GM19023 (cell line): ENCODE results near the gene TBC1D30.
"Not testable (repeated sequence)": the region's sequence is repeated elsewhere in the genome, so short reads cannot be mapped to it uniquely, and the experiment has no call there.

Experiments used
- ATAC-seq: cut with Tn5 transposase; IDR thresholded peaks from one replicate; pipeline ENCODE4 v1.9.1; 2021; ENCODE audit warnings: mild to moderate bottlenecking, moderate library complexity; ENCODE audit not compliant: unreplicated experiment

The TBC1D30 gene

DNA sequence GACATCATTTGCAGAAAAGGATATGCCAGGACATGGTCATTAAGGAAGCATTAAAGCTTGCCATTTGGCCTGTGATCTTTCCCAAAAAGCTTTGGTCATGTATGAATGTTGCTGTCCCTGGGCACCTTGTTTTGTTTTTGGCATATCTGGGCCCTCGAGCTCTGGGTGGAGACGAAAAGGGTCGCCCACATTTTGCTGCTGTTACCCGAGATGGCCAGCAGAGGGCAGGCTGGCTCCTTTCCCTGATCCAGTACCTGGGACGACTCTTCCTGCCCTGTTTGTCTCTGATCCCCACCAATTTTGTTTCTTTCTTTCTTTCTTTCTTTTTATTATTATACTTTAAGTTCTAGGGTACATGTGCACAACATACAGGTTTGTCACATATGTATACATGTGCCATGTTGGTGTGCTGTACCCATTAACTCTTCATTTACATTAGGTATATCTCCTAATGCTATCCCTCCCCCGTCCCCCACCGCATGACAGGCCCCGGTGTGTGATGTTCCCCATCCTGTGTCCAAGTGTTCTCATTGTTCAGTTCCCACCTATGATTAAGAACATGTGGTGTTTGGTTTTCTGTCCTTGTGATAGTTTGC is 22.2 kb upstream of the TBC1D30 start:
- ATAC-seq, result not testable (repeated sequence)

DNA sequence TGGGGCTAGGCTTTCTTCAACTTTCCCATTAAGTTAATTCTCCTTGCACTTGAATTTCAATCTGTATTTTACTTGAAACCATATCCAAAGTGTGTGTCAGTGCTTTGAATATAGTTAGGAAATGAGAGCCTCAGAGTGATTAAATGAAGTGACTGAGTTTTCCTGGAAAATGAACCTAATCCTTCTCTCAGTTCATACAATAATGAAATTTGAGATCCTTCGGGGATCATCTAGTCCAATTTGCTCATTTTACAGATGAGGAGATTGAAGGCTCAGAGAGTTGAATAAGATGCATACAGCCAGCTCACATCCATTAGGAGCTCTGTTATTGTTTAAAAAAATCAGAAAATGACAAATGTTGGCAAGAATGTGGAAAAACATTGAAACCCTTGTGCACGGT is 18.3 kb upstream of the TBC1D30 start:
- no peak for ATAC-seq

DNA sequence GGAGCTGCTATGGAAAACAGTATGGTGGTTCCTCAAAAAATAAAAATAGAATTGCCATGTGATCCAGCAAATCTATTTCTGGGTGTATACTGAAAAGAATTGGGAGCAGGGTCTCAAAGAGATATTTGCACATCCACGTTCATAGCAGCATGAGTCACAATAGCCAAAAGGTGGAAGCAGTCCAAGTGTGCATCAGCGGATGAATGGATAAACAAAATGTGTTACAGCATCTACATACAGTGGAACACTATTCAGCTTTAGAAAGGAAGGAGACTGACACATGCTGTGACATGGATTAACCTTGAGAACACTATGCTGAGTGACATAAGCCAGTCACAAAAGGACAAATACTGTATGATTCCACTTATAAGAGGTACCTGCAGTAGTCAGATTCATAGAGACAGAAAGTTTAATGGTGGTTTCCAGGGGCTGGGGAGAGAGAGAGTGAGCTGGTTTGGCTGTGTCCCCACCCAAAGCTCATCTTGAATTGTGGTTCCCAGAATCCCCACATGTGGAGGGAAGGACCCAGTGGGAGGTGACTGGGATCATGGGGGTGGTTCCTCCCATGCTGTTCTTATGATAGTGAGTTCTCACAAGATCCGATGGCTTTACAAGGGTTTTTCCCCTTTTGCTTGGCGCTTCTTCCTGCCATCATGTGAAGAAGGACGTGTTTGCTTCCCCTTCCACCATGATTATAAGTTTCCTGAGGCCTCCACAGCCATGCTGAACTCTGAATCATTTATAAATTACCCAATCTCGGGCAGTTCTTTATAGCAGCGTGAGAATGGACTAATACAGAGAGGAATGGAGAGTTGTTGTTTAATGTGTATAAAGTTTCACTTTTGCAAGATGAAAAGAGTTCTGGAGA is 17.6 kb upstream of the TBC1D30 start:
- ATAC-seq, result no peak

DNA sequence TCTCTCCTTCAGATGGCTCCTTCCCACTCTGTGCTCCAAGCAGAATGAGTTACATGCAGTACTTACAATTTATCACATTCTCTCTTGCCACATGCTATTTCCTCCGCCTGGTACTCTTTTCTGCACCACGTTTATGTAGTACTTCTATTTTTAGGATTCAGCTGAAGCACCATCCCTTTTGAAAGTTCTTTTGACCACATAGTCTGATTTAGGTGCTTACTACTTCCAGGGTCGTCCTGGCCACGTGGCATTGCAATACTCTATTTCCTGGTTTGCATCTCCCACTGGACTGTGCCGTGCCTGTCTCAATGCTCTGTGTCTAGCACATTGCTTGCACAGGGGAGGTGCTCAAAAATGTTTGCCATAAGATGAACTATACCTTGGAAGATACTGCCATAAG is 16.3 kb upstream of the TBC1D30 start:
- no peak for ATAC-seq

DNA sequence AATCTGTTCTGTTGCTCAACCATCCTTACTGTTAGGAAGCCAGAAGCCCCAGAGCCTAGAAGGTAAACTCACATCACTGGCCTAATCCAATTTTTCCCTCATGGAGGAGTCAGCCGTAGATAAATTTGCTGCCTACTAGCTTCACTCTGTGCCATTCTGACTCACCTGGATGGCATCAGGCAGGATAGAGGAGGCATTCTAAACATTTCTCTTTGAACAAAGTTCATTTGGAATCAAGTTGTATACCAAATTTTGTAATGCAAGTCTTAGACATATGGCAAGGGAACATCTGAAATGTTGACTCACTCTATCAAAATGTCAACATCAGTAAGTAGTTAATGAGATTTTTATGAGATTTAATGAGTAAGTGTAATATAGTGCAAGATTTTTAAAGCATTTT is 13.6 kb upstream of the TBC1D30 start:
- ATAC-seq, result no peak

DNA sequence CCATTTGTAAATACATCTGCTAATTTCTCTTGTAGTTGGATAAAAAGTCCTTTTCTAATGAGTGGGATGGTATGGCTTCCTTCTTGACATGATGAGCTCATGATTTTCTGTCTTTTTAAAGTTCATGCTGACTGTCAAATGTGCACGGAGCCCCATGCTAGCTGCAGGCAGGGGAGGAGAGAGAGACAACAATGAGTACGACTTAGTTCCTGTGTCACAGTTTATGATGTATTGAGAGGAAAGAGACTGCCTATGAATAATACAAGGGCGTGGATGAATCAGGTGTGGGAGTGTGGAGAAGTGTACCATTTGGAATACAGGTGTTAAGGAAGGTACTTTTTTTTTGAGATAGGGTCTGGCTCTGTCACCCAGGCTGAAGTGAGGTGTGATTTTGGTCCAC is 10.7 kb upstream of the TBC1D30 start:
- ATAC-seq, result no peak

DNA sequence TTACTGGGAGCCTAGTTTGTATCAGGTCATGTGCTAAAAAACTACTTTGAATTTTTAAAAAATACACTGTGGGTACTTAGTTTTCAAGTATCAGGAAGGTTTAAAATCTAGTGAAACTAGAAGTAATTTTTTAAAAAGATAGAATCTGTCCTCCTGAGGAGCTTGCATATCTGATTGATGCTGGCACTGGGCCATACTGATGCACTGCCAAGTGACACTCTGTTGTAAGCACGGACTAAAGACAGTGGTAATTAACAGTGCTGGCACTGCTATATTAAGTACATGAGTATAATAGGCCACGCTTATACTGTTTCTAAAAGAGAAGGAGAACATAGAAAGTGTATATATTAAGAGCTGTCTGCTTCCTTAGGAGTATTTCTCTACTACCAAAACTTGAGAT is 10.0 kb upstream of the TBC1D30 start:
- no peak for ATAC-seq

DNA sequence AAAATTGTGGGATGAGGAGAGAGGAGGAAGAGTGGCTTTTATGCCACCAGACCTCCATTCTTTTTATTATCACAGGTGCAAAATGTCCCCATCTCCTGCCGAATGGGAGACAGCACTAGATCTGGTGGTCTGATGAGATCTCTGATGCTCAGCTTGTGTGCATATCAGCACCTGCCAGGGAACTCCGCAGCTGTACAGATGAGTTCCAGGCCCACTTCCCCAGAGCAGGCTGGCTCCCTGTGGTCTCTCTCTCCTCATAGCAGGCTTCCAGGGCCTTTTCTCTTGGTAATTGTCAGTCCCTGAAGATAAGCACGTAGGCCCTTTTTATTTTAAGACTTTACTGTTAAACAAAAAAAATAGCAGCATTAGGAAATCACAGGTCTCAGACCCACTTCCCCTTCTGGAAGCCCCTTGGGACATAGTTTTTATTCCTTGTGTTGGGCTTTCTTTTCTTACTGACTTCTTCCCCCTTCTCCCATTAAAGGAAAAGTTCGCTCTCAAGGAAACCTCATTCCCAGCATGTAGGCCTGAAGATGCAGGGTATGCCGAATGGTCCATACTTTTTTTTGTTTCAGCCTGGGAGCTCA is 4.5 kb upstream of the TBC1D30 start:
- no peak for ATAC-seq

DNA sequence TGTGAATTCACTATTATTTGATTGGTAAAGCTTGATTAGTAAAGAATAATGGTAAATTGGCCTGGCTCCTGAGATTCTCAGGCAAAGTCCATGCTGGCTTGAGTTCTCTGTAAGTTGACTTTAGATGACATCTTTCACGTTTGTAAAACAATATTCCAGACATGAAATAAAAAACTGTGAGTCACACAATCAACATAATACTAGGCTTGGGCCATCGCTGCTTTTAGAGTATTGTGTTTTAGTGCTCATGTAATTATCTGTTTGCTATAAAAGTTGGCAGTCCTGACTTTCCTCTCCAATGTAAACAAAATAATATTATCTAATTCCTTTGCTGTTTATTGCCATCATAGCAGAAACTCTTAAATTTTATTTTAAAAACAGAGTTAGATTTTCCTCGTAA is 3.9 kb upstream of the TBC1D30 start:
- no peak for ATAC-seq

DNA sequence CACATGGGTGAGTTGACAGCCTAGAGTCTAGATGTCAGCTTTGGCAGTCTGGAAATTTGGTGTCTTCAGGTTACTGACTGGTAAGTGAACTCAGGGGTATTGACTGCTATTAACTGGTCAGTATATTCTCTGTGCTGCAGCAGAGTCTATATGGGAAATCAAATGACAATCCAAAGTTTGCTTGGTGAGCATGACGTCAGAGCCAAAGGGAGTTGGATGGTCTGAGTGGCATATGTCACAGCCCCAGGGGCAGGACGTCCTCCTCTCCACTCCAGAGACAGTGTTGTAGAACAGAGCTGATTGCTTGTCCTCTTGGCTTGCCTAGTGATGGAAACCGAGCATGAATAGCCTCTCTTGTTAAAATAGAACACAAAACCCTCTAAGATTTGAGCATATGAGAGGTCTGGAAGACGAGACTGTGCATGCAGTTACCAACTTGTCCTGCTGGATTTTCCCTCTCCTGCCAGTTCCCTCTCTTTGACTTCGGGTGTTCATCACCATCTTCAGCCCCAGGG is 3.3 kb upstream of the TBC1D30 start:
- ATAC-seq, result no peak

DNA sequence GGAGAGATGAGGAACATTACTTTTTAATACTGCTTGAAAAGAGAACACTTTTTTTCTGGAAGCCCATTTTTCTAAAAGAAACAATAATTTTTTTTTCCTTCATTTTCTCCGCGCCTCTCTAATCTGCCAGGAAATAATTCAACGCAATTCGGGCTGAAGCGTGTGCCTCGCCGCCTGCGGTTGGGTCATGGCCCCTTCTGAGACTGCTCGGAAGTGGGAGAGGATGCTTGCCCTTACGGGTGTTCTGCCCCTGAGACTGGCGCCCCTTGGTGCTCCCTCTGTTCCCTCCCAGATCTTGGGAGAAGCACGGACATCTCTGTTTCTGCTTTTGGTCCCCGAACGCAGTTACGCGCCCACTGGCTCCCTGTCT is 332 bp upstream of the TBC1D30 start:
- no peak for ATAC-seq

DNA sequence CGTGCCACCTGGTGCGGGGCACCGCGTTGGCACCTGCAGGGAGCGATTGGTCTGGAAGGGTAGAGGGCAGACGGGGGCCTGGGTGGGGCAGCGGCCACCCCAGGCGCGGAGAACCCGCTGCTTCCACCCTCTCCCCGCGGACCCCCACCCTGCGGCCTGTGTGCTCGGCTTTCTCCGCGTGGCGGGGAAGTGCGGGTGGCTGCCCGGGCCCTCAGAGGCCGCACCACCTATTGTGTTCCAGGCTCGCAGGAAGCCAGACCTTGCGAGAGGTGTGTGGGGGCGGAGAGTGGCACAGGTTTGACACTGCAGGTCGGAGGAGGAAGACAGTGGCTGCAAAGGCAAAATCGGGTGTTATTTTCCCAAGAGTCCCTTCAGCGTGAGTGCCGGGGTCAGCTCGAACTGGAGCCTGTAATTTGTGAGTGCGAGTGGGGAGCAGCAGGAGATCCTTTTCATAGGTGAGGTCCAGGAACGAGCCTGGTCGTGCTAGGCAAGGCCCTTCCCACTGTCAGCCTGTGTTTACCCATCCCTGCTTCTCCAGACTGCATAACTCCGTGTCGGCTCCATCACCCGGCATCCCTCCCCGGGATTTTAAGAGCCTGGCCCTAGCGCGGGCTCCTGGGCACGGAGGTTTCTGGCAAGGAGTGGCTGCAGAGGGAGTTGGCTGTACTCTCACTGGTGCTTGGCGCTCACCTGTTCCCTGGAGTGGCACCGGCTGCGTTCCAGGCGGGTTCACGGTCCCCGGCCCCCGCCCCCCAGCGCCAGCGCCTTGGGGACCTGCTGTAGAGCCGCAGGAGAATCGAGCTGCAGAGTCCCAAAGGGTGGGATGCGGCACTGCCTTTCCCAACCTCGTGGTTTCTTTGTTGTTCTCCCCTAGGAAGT is 935 bp downstream of the TBC1D30 start:
- no peak for ATAC-seq

DNA sequence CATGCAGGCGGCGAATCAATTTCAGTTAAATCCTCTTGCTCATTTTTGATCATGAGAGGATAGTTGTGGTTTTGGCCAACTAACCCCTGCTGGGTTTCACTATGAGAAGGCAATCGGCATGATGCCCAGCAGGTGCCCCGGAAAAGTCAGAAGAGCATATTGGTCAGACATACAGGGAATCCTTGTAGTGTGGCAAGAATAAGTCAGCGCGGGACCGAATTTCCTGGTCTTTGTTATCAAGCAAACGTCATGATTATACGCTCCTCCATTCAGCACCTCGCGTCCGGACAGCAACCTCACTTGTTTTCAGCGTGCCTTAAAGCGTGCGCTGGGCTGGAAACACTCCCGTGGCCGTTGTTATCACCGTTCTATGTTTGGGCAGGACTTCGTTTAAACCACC is 1.8 kb downstream of the TBC1D30 start:
- no peak for ATAC-seq

DNA sequence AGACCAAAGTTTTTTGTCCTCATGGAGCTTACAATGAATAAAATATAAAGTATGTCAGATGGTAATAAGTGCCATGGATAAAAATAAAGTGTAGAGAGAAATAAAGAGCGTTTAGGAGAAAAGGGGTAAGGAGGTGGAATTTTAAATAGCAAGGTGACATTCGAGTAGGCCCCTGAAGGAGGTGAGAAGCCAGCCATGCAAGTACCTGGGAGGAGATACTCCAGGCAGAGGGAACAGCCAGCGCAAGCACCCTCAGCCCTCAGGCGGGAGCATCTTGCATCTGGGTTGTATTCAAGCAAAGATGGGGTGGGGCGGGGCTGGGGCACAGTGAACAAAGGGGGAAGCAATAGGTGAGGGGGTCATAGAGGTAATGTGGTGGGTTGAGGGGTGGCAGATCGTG is 4.3 kb downstream of the TBC1D30 start:
- no peak for ATAC-seq

DNA sequence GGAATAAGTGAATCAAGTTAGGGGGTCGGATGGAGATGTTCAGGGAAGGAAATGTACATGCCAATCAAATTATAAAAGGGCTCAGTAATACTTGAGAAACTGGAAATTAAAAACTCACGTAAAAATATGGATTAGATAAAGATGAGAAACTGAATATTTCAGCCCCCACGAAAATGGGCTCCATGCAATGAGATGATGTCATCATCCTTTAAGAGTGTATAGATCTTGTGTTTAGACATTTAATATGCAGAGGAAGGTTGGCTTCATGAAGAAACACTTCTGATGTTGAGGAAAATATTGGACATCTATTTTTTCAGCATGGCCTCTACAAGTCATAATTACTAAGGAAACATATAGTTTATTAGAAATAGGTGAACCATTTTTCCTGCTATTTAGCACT is 9.5 kb downstream of the TBC1D30 start:
- no peak for ATAC-seq

DNA sequence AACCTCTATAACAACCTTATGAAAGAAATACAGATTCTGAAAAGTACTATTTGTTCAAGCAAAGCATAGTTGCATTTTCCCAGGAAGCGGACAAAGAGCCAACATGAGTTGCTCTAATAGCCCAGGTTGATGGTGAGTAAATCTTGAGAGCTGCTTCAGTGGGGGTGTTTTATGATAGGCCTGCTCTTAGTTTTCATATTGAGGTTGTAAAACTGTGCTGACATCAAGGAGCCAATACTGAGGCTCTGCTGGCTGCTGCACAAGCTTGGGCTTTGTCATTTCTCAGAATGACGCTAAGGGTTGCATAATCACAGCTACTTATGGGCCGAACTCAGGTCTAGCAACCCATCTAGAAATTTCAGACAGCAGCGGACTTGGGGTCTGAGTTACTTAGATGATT is 11.5 kb downstream of the TBC1D30 start:
- ATAC-seq, result no peak

DNA sequence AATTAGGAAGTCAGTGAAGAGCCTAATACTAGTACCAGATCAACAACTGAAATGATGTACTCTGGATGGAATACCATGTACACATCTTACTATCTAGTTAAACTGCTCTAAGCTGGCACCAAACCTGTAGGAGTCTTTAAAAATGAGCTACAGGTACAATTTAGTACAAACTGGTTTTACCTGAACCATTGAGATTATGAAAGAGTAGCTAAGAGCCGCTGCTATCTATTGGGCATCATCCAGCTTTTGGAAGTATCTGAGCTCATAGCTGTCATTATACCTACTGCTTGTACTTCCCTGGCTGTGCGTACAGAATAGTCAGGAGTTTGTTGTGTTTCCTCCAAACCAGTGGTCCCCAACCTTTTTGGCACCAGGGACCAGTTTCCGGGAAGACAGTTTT is 12.4 kb downstream of the TBC1D30 start:
- no peak for ATAC-seq

DNA sequence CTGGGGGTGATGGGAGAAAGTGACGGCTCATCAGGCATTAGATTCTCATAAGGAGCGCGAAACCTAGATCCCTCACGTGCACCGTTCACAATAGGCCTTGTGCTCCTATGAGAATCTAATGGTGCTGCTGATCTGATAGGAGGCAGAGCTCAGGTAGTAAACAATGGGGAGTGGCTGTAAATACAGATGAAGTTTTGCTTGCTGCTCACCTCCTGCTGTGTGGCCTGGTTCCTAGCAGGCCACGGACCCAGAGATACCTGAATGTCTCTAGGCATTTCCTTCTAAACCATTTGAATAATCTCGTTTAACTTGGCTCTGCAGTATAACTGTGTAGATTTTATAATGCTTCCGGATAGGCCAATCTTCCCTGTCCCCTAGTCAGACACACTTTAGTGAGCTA is 13.0 kb downstream of the TBC1D30 start:
- no peak for ATAC-seq

DNA sequence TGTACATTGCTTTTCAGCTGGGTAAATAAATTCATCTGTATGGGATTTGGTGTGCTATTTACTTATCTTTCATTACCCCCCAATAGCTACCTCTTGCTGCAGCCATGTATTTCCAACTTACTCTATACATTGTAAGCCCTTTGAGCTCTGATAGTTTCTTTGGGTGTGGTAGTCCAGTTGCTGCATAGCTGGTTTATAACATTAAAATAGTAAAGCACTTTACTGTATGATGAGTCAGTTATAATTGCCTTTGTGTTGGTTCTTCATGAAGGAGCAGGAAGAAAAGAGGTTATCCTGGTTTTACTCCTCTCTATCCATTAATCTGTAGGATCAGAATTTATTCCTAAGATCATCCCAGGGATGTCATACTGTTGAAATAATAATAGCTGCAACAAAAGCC is 15.7 kb downstream of the TBC1D30 start:
- no peak for ATAC-seq

DNA sequence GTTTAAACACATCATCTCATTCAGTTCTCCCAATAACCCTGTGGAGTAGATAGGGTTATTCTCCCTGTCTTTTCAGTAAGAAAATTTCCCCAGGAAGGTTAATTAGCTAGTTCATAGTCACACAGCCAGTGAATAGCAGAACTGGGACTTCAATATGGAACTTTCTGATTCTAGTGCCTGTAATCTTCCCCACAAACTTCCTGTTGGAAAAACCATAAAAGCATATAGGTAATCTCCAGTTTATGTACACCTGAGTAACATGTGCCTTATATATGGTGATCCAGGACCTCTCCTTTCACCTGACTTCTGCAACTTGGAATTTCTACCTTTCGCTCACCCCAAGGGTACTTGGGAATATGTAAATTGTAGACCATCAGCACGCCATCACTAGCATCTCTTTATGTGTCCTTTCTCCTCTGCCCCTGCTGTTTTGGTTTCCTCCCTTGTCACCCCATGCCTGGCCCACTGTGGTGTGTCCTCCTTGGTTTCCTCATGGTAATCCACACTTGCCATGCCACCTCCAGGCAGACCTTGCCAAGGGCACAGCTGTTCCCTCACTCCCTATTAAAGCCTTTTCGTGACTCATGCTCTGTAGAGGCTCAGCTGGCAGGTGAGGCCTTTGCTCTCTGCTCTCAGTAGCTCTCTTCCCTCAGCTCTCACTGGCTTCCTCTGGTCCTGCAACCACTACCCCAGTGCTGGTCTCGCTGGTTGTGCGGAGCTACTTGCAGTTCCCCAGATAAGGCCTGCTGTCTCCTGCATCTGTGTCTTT is 16.7 kb downstream of the TBC1D30 start:
- no peak for ATAC-seq
